HG03066 (cell line): ENCODE data around the gene DOCK8.
A peak's percentile ranks its signal among the peaks of the same experiment; 100 is the strongest.

ENCODE experiments used
- ATAC-seq: cut with Tn5 transposase; IDR thresholded peaks from one replicate; pipeline ENCODE4 v1.9.1; 2021; ENCODE audit warnings: low read depth; ENCODE audit not compliant: unreplicated experiment

The DOCK8 gene

DNA sequence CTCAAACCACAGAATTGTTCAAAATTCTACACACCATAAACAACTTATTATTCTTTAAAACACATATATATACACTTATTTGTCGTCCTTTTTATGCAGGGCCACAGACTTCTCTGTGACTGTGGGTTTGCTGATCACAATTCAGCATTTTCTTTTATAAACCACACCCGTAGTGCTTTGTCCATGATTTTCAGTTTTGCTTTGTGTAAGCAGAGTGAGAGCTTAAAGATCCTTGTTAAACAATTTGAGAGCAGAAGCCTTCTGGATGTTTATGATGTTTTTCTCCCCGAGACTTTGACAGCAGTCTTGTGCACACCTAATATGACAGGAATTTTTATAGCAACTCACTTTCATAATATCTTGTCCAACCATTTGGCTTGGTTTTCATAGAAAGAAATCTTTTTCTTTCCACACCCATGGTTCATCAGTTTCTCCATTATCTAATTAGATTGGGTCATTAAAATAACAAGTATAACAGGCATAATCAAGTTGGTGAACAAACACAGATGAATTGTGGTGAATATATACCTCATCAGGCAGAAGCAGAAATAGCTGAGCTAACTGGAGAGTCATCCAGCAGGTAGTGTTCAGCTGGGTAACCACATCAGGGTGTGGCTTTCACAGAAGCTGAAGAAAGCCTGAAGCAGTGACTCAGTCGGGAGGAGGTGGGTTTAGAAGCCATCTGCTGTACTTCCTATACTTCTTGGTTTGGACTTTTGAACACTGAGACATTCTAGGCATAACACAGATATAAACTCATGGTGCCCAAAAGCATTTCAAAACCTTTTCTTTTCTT lies 232.8 kb downstream of the DOCK8 start:
- no peak for ATAC-seq

DNA sequence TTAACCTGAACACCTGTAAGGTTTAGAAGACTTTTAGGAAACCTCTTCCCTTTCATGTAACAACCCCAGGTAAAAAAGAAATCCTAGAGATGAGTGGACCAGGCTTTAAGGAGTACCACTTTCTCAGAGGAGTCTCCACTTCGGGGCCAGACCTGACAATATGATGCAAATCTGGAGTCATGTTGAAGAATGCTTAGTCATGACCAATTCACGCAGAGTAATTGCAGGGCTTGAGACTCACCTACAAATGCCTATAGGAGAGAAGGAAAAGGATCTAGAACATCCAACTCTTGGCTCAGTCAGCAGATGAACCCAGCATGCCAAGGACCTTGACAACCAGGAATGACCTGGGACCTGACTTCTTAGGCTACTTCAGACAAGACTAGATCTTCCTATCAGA lies 235.4 kb downstream of the DOCK8 start:
- ATAC-seq: no peak

- no peak for ATAC-seq
Measured at GRCh38 chr9:450561-450960, 235.9 kb downstream of the DOCK8 start.

DNA sequence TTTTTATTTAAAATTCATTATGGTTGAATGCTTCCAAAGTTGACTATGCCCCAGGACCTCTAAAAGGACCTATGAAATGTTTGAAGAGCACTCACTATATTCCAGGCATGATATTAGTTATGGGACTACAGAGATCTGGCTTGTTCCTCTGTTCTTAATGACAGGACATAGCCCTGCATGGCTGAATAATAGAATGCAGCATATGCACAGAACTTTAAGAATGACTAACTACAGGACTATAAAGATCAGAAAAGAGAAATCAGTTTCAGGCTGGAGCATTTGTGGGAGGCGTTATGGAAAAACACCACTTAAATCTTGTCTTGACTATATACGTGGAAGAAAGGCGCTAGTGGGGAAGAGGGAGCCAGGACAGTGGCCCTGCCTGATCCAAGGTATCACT lies 239.2 kb downstream of the DOCK8 start:
- no peak for ATAC-seq

- ATAC-seq: no peak
Measured at GRCh38 chr9:456365-456764, 241.7 kb downstream of the DOCK8 start.

- no peak for ATAC-seq
Measured at GRCh38 chr9:458590-458989, 243.9 kb downstream of the DOCK8 start.

DNA sequence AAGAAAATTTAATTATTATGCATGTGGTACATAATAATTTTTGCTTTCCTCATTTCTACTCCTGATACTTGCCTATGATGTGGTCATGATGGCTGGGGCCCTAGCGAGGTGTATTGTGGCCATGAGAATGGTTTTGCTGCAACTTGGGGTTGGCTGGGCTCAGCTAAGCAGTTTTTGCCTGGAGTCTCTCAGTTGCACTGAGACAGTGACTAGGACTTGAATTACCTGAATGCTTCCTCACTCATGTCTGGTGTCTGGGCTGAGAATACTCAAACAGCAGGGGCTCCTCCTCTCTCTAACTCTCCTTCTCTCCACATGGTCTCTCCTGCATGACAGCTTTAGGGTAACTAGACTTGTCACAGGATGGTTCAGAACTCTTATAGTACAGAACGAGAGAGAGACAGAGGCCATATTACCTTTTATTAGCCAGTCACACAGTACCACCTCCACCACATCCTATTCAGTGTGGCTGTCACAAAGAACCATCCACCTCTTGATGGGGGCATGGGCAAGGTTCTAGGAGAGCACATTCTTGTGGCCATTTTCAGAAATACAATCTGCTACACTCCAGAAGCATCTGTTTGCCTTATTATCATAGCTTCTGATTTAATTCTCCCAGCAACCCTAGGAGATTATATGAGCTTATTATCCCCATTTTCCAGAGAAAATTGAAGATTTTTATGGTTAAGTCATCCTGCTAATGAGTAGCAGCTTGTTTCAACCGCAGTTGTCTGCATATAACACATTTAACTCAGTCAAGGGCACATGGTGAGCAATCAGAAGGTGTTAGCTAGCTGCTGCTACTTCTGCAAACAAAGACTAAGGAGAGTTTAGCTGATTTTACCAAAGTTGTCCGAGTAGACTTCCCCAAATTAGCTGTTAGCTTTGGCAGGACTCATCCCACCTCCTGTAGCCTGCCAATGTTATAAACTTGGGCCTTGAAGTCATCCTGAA lies 245.1 kb downstream of the DOCK8 start:
- ATAC-seq: no peak

GRCh38 chr9:462121-462520 lies 247.5 kb downstream of the DOCK8 start:
- ATAC-seq: no peak

DNA sequence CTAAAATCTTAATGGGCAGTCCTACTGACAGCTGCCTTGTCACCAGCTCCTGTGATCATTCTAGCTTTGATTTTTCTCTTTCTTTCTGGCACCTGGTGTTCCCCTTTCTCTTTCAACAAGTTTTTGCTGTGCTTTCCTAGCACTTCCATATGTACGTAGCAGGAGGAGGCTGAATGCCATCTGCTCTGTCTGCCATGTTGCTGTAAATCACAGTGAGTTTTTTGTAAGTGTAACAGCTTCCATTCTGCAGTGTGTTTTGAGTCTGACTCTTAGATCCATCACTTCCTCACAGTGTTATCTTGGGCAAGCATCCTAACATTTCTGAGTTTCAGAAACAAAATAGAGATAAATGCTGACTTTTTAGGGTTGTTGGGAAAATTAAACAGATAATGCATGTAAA lies 247.9 kb downstream of the DOCK8 start:
- ATAC-seq: no peak

- no peak for ATAC-seq
Measured at GRCh38 chr9:463455-464171, 248.9 kb downstream of the DOCK8 start.

DNA sequence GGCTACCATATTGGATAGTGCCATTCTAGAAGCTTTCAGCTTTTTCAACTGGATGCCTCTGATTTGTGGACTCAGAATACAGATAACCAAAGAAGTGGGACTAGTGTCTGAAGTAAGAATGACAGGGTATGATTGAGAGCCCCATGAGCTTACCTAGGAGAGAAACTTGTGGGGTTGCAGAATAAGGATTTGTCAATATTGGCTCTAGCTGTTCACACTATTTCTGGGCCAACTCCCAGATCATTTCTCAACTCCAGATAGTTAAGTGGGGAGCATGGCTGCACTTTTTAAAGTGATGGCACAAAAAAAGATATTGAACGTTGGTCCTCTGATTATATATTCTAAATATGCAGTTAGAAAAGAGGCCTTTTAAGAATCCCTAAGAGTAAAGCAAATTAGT lies 252.1 kb downstream of the DOCK8 start:
- ATAC-seq: no peak

DNA sequence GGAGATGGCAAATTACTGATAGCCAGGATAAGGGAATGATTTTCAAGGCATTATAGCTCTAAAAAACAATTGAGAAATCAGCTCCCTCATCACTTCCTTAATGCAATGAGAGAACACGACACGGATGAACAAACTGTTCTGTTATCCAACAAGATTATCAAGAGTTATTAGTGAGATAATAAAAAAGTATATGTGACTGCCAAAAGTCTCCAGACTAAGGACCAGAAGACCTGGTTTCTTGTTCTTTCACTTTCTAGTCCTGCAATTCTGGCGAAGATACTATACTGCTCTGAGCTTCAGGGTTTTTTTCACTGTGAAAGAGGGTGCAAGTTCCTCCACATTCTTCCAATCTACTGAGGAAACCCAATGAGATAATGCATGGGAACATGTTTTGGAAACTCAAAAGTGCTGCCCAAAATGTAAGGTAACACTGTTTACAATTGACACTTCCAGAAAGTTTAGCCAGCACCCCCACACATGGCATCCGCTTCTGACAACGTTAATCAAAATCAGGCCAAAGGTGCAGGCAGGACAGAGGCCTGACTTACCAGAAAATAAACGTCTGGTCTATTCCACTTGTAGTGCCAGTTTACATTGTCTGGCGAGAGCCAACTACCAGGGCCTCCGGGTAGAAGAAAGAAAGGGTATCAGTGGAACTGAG lies 254.2 kb downstream of the DOCK8 start:
- ATAC-seq: no peak

GRCh38 chr9:469672-470551 lies 255.2 kb downstream of the DOCK8 start:
- ATAC-seq: peak; percentile 92

DNA sequence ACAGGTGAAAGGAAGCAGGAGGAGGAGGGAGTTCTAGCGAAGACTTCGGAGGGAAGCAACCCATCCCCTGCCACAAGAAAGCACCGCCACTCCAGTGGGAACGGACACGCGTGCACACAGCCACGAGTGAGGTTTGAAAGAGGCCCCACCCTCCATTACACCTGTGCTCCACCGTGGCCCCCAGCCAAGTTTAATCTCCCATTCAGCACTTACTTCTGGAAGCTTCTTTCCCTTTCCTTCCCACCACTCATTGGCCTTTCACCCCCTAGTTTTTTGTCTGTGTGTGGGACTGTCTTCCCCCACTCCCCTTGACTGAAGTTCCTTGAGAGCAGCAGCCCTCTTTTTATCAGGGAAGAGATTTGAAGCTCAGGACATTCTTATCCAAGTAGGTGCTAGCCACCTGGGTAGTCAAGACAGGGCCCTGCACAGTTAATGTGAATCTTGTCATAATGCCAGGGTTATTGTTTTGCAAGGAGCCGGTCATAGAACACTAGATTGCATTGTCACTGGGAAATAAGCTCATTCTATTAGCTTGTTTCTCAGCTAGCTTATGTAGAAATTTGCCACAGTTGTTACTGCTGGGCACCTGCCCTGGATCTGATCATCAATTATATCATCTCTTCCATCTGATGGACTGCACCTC lies 256.0 kb downstream of the DOCK8 start:
- ATAC-seq: no peak

- no peak for ATAC-seq
Measured at GRCh38 chr9:471320-471719, 256.7 kb downstream of the DOCK8 start.

DNA sequence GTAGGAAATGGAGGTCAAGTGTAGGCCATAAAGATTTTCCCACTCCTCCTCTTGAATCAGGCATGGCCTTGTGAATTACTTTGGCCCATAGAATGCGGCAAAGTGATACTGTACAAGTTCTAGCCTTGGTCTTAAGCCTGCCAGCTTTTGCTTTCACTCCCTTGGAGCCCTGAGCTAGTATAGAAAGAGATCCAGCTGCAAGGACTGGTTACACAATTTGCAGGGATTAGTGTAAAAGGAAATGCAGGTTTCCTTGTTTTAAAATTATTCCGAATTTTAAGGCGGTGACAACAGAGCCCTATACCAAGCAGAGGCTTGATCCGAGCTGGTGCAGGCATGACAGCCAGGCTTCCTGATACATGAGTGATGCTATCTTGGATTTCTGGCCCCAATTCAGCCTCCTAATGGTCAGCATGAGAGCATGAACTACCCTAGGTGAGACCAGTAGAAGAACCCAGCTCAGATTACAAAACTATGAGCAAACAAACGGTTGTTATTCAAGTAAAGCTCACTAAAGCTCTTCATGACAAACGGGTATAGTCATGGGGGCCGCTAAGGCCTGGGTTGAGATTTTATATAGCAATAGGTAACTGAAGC lies 257.9 kb downstream of the DOCK8 start:
- no peak for ATAC-seq

GRCh38 chr9:477193-477592 lies 262.5 kb downstream of the DOCK8 start:
- ATAC-seq: no peak

DNA sequence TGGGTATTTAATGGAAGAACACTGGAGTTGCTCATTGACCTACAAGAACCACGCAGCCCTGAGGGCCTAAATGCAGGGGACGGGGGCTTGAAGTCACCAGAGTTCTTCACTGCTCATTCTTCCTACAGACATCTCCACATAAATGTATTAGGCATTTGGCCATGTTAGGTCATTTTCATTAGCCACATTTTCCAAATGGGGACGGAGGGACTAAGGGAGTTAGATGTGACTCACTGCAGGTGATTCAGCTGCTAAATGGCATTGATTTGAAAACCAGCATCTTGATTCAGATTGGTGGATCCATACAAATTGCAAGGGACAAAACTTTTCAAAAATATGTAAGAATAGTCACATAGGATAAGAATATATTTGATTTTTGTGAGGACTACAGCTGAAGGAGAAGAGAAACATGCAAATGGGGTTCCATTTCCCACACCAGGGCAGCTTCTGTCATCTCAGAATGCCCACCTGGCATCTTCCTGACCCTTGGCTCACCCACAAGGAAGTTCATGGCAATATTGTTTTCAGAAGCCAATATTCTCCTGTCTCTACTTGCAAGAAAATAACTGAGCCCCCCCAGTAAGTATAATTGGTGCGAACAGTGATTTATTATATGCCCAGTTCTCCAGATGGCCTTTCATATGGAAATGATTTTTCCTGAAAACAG lies 264.8 kb downstream of the DOCK8 start:
- no peak for ATAC-seq
